ENCODE results near the gene TCTN1.

TCTN1 gene

GRCh38 chr12:110627500-110628195 lies 13.7 kb downstream of the TCTN1 start:
- no peak for DNase-seq (ENCODE audit: low read depth)
- no peak overlapping the region for H3K4me3 ChIP-seq (ENCODE audit: low read depth, low read length)

DNA sequence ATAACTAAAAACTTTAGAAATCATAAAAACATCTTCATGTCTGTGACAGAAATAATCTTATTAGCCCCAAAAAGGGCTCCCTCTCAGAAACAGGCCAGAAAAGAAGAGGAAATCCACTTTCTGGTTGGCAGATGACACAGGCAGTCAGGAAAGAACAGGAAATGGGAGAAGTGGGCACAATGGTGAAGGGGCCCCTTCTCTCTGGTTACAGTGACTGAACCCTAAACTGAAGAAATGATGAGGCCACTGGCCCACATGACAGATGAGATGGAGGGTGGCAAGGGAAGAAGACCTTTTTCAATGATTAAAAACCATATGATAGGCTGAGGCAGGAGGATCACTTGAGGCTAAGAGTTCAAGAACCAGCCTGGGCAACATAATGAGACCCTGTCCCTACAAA lies 21.1 kb downstream of the TCTN1 start:
- TF ChIP-seq, protein P1, sequence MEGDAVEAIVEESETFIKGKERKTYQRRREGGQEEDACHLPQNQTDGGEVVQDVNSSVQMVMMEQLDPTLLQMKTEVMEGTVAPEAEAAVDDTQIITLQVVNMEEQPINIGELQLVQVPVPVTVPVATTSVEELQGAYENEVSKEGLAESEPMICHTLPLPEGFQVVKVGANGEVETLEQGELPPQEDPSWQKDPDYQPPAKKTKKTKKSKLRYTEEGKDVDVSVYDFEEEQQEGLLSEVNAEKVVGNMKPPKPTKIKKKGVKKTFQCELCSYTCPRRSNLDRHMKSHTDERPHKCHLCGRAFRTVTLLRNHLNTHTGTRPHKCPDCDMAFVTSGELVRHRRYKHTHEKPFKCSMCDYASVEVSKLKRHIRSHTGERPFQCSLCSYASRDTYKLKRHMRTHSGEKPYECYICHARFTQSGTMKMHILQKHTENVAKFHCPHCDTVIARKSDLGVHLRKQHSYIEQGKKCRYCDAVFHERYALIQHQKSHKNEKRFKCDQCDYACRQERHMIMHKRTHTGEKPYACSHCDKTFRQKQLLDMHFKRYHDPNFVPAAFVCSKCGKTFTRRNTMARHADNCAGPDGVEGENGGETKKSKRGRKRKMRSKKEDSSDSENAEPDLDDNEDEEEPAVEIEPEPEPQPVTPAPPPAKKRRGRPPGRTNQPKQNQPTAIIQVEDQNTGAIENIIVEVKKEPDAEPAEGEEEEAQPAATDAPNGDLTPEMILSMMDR (conservative IDR thresholded peaks at IDR 0.05; ENCODE audit: low read depth, low read length): no peak
- no peak overlapping the region for H3K4me3 ChIP-seq (ENCODE audit: low read depth, low read length)
- DNase-seq (ENCODE audit: low read depth): no peak

More at GRCh38 chr12:110627500-110628195, 13.7 kb downstream of the TCTN1 start:
- TF ChIP-seq, protein P1 (conservative IDR thresholded peaks at IDR 0.05; ENCODE audit: low read depth, low read length): no peak

DNA sequence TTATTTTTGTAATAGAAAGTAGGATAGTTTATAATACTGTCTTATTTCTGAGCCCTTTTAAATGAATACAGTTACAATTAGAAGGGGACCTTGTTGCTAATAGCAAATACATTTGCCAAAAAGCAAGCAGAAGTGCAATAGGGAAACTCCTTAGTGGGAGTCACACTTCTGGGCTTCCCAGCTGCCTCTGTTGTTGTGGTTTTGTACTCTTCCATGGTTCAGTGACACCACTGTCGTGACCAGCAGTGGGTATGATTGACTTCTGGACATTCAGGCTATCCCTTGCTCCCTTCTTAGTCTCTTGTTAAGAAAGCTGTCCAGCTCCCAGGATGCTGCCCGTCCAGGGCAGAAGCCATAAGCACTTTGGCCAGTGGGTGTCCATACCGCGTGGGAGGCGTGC lies 22.6 kb downstream of the TCTN1 start:
- no peak for DNase-seq (ENCODE audit: low read depth)
- TF ChIP-seq, protein P1 (conservative IDR thresholded peaks at IDR 0.05; ENCODE audit: low read depth, low read length): no peak
- H3K4me3 ChIP-seq (ENCODE audit: low read depth, low read length): no peak overlapping the region

DNA sequence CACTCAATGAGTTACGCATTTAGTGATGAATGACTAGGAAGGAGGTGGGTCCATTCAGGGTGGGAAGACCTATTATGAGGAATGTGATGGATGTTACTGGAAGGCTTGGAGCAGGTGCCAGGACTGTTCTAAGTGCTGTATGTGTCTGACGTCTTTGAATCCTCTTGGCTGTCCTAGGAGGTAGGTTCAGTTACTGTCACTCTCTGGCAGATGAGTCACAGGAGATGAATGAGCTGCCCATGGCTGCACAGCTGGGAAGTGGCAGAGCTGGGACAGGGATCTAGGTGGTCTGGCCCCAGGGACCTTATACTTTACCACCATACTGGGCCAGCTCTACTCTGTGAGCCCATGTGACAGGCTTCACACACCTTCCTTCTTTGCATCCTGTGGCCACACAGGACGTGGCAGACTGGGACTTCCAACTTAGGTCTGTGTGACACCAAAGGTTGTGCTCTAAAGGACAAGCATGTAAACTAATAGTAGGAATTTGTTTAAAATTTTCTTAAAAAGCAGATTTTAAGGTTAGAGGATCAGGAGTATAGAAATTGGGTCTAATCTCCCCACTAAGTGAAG lies 24.0 kb downstream of the TCTN1 start:
- no peak overlapping the region for H3K4me3 ChIP-seq (ENCODE audit: low read depth, low read length)
- no peak for DNase-seq (ENCODE audit: low read depth)
- TF ChIP-seq, protein P1 (conservative IDR thresholded peaks at IDR 0.05; ENCODE audit: low read depth, low read length): no peak

- DNase-seq (ENCODE audit: low read depth): no peak
Measured at GRCh38 chr12:110638796-110639195, 24.9 kb downstream of the TCTN1 start.

GRCh38 chr12:110639336-110640141 lies 25.6 kb downstream of the TCTN1 start:
- TF ChIP-seq, protein P1 (conservative IDR thresholded peaks at IDR 0.05; ENCODE audit: low read depth, low read length): no peak
- DNase-seq (ENCODE audit: low read depth): peak; percentile 83
- no peak overlapping the region for H3K4me3 ChIP-seq (ENCODE audit: low read depth, low read length)

More at GRCh38 chr12:110638796-110639195, 24.9 kb downstream of the TCTN1 start:
- no peak overlapping the region for H3K4me3 ChIP-seq (ENCODE audit: low read depth, low read length)
- TF ChIP-seq, protein P1 (conservative IDR thresholded peaks at IDR 0.05; ENCODE audit: low read depth, low read length): no peak

Measured in choroid plexus epithelial cell (primary cell).